Activated CD8-positive, alpha-beta memory T cell treated with anti-CD3 and anti-CD28 coated beads for 24 hours (primary cell): ENCODE measurements around the gene KRT40.
"Not testable (repeated sequence)": the region's sequence is repeated elsewhere in the genome, so short reads cannot be mapped to it uniquely, and the experiment has no call there.

Source experiments
- DNase-seq: peaks from one replicate; pipeline ENCODE4 v3.0.0-alpha.2; 2020

Gene KRT40

DNA sequence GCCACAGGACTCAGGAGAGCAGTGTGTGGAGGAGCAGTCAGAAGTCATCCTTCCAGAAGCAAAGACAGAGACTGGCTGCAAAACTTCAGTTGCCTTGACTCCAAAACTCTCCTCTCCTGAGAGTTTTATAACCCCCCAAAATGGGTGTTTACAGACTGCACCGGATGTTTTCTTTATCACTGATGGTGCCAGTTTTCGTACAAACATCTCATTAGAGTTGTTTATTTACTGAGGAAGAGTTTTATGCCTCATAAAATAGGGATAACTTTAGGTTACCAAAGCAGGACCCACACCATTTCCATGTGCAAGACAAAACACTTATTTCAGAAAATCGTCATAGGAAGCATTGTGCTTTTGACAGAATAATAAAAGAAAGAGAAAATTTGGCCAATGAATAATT is at the start of gene KRT40:
TSS of gene KRT40 (minus strand) at position 101 of the 400 bp plus-strand sequence. CDS start at position 48, 53 bp downstream.
- DNase-seq = no peak

- DNase-seq = no peak
Observed at GRCh38 chr17:41029633-41030245, 45.6 kb upstream of the KRT40 start, which contains the start of gene KRTAP1-4. TSS of gene KRTAP1-4 (minus strand) at chr17:41030195. CDS start at chr17:41030078, 117 bp downstream.

- DNase-seq = no peak
Observed at GRCh38 chr17:41026715-41027471, 42.8 kb upstream of the KRT40 start, which contains the start of gene KRTAP1-5. TSS of gene KRTAP1-5 (minus strand) at chr17:41027208. CDS start at chr17:41027155, 53 bp downstream.

GRCh38 chr17:41024697-41025096 is 40.6 kb upstream of the KRT40 start:
- no peak for DNase-seq

GRCh38 chr17:41020336-41020735 is 36.2 kb upstream of the KRT40 start:
- DNase-seq = no peak

DNA sequence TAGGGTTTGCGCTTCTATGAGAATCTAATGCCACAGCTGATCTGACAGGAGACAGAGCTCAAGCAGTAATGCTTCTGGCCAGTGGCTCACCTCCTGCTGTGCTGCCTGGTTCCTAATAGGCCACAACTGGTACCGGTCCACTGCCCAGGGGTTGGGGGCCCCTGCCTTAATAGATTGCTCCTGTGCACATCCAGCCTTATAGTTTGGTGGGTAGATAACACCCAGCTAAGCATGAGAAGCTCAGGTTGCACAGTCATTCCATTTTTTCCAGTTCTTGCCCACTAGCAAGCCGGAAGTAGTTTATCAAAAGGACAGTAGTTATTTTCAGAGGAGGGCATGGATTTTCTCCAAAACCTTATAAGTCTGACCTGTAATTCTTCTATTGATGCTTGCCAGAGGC is 35.3 kb upstream of the KRT40 start:
- DNase-seq = no peak

DNA sequence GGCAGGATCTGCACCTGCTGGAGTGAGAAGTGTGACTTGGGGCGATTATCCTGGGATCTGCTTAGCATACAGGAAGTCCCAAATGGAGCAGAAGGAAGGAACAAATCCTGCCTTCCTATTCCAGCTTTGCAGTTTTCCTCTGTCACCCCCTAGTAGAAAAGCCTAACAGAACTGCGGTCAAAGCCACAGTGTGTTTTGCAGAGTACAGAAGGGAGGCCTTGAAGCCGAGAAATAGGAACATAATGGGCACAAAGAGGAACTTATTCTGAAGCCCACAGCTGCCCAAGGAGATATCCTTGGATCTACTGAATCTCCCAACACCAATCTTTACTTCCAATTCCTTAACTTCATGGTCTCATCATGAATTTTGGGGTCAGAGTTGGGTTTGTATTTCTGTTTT is 34.4 kb upstream of the KRT40 start:
- DNase-seq = no peak

GRCh38 chr17:41016578-41017215 is 32.6 kb upstream of the KRT40 start:
- DNase-seq = no peak

DNA sequence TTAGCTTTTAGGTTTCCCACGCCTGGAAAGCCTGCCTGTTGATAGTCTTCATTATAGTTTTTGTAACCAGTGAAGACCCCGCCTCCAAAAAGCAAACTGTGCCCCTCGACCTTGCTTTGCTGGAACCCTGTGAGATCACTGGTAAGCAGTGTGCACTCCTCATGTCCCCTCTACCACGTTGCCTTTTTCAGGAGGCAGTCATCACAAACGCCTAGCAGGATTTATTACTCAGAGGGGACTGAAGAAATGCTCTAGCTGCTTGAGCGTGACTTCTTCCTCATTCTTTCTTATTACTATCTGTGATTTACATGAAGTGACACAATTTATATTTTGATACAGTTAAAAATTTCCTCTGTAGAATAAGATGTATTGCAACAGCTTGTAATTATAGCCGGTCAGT is 31.3 kb upstream of the KRT40 start:
- no peak for DNase-seq

- DNase-seq = no peak
Observed at GRCh38 chr17:41013606-41014005, 29.5 kb upstream of the KRT40 start.

- DNase-seq = no peak
Observed at GRCh38 chr17:41013181-41013580, 29.1 kb upstream of the KRT40 start.

DNA sequence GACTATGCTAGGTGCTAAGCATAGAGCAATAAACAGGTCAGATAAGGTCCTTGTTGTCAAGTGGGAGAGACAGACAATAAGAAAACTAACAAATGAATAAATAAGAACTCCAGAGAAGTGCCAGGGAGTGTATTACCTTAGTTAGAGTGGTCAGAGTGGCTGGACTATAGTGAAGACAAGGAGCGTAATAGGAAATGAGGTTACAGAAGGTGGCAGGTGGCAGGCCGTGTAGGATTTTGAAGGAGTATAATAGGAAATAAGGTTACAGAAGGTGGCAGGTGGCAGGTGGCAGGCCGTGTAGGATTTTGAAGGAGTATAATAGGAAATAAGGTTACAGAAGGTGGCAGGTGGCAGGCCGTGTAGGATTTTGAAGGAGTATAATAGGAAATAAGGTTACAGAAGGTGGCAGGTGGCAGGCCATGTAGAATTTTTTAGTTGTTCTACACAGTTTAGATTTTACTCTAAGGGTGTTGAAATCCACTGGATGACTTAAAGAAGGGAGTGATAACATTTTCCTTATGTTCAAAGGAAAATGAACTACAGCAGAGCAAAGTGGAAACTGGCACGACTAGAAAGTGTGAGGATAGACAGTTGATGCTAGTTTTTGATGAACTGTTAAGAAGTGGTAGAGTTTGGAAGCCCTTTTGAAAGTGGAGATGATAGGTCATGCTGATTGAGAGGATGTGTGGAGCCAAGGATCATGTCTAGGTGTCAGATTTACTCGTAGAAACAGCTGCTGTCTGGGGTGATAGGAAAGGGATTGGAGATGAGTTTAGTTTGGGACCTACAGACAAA is 28.4 kb upstream of the KRT40 start:
- DNase-seq = no peak

DNA sequence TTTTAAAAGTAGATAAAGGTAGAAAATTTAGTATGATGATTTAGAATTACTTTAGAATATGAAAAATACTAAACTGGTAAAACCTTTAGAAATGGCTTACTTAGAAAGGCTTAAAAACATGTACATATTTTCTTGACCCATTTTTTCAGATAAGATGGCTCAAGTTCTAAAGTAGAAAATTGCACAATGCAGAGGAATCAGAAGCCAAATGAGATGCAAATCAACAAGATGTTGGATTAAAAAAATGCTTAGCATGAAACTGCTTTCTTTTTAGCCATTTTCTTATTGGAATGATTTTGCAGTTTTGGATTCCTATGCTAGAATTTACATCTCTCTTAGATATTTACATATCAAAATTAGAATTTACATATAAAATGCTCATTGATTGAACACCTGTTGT is 26.3 kb upstream of the KRT40 start:
- DNase-seq = no peak

GRCh38 chr17:41009936-41010335 is 25.8 kb upstream of the KRT40 start:
- DNase-seq = no peak

DNA sequence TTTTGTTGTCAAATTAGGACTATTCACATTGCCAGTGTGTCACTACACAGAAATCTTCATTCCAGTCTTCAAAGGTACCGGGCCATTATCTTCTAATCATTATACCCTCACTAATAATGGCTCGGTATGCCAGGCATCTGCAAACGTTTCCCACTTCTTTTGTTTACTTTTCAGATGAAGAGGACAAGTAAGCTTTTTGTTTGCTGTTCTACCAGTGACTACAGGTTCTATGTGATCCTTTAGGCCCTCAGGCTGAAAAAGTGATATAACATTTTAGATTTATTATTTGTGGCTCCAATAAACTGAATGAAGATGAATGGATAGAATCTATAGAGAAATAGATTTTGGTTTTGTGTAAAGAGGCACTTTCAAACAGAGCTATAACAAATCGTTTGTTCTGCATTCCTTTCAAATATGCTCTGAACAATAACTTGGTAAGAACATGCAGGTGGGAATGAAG is 25.2 kb upstream of the KRT40 start:
- DNase-seq = no peak

DNA sequence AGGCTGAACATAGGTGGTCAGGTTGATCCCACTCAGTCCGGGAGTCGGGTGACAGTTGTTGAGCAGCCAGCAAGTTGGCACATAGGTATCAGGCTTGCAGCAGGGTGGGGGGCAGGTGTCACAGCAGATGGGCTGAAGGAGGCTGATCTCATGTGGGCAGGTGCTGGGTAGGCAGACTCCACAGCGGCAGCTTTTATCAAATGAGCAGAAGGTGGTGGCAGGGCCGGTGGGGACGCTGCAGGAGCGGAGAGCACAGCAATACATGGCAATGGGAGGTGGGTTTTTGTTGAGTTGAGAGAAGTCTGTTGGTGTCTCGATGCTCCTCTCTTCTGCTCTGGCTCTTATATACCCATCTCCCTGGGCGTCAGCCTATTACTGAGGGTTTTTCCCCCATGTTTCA is 24.7 kb upstream of the KRT40 start, which contains the start of gene KRTAP3-1:
TSS of gene KRTAP3-1 (minus strand) at position 318 of the 400 bp plus-strand sequence. CDS start at position 264, 54 bp downstream.
- no peak for DNase-seq

DNA sequence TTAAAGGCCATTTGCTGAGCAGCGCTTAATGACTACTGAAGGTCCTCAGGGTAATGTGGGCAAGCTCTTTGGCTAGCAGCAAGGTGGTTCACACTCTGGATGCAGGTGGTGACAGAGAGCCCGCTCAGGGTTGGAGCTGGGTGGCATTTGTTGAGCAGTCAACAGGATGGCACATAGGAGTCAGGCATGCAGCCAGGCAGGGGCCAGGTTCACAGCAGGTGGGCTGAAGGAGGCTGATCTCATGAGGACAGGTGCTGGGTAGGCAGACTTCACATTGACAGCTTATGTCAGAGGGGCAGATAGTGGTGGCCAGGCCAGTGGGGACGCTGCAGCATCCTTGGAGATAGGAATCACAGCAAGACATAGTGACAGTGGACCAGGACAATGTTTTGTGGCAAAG is 20.3 kb upstream of the KRT40 start:
- no peak for DNase-seq

DNA sequence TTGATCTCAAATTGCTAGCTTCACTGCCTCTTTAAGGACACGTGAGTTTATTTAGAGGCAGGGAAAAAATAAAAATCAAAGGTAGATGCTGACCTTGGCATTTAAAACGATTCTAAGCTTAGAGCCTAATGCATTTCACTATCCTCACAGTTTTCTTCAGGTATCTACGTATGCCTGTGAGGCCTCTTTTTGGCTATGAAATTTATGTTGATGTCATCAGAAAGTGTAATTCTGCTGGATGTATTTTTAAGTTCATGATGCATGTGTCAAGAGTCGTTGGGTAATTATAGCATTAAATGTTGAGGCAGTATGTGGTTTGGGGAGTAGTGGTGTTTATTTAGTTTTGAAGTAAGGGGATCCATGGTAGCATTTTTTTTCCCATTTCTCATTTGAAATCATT is 19.8 kb upstream of the KRT40 start:
- no peak for DNase-seq

DNA sequence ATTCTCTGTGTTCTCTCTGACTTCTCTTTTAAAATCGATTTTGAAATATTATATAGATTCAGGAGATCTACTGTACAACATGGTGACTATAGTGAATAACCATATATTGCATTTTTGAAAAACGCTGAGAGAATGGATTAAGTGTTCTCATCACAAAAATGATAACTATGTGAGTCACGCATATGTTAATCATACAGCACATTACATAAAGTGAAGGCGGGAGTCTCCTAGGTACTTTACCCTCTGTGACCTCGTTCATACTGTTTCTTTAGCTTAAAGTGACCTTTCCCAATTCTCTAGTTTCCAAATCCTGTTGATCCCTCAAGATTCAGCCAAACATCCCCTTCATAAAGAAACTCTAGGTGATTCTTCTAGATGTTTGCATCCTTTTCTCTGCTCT is 18.7 kb upstream of the KRT40 start:
- DNase-seq = no peak

GRCh38 chr17:41001795-41002194 is 17.7 kb upstream of the KRT40 start:
- no peak for DNase-seq

GRCh38 chr17:40999563-40999962 is 15.4 kb upstream of the KRT40 start, which contains the start of gene KRTAP3-2:
TSS of gene KRTAP3-2 (minus strand) at chr17:40999906. CDS start at chr17:40999853, 53 bp downstream.
- not testable (repeated sequence) for DNase-seq

DNA sequence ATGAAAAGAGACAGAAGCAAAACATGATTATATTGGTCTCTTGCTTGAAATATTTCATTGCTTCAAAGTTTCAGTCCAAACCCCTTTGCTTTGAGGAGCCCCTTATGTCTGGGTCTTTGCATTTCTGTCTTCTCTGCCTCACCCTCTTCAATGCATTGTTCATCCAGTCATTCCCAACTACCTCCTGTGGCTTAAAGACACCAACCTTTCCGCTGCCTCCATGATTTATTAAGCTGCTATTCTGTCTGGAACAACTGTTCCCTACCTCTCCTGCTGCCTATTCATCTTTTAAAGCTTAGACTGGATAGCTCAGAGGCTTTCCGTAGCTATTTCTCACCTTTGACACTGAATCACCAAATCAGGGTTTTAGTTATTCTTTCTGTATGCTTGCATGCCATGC is 13.2 kb upstream of the KRT40 start:
- no peak for DNase-seq

- DNase-seq = no peak
Observed at GRCh38 chr17:40996829-40997228, 12.7 kb upstream of the KRT40 start.
